Transverse colon (tissue), 4 donors: ENCODE results near the gene DPP10.

Experiments
- EP300 ChIP-seq: sonication (generic); formaldehyde crosslinking; IDR thresholded peaks from one replicate; pipeline ENCODE4 v1.6.1; 2017; ENCODE audit warnings: antibody characterized with exemption, low read depth
- POLR2A ChIP-seq: fragments of 450-650 bp; IDR thresholded peaks from one replicate; pipeline ENCODE4 v1.6.1; 2016; ENCODE audit warnings: antibody characterized with exemption, mild to moderate bottlenecking, moderate library complexity
- POLR2AphosphoS5 ChIP-seq, 3 donors: sonication (generic); formaldehyde crosslinking; IDR thresholded peaks; one replicate each; pipeline ENCODE4 v1.6.1; 2016; ENCODE audit warnings: antibody characterized with exemption in 3 of 3
- TF ChIP-seq, protein P1 (sequence below), 5 experiments: fragments of 200-600 bp in 3 of 5; fragments of 450-650 bp in 2 of 5; sonication (generic) in 3 of 5; IDR thresholded peaks; 1 replicate in 2 of 5; 2 replicates in 3 of 5; pipeline ENCODE4 v1.5.1; 2016 to 2017; ENCODE audit warnings: antibody characterized with exemption in 5 of 5, inconsistent platforms in 3 of 5, mild to moderate bottlenecking in 2 of 5, moderate library complexity in 1 of 5

- TF ChIP-seq POLR2A = no peak
- TF ChIP-seq, protein P1, sequence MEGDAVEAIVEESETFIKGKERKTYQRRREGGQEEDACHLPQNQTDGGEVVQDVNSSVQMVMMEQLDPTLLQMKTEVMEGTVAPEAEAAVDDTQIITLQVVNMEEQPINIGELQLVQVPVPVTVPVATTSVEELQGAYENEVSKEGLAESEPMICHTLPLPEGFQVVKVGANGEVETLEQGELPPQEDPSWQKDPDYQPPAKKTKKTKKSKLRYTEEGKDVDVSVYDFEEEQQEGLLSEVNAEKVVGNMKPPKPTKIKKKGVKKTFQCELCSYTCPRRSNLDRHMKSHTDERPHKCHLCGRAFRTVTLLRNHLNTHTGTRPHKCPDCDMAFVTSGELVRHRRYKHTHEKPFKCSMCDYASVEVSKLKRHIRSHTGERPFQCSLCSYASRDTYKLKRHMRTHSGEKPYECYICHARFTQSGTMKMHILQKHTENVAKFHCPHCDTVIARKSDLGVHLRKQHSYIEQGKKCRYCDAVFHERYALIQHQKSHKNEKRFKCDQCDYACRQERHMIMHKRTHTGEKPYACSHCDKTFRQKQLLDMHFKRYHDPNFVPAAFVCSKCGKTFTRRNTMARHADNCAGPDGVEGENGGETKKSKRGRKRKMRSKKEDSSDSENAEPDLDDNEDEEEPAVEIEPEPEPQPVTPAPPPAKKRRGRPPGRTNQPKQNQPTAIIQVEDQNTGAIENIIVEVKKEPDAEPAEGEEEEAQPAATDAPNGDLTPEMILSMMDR (IDR thresholded peaks at IDR 0.05) = no peak
- no peak for TF ChIP-seq POLR2AphosphoS5 (IDR thresholded peaks at IDR 0.05)
- TF ChIP-seq EP300 = no peak
Measured at GRCh38 chr2:114745700-114746099, 303.3 kb downstream of the DPP10 start.
